ENCODE data around the gene CD200R1L.

CD200R1L gene

DNA sequence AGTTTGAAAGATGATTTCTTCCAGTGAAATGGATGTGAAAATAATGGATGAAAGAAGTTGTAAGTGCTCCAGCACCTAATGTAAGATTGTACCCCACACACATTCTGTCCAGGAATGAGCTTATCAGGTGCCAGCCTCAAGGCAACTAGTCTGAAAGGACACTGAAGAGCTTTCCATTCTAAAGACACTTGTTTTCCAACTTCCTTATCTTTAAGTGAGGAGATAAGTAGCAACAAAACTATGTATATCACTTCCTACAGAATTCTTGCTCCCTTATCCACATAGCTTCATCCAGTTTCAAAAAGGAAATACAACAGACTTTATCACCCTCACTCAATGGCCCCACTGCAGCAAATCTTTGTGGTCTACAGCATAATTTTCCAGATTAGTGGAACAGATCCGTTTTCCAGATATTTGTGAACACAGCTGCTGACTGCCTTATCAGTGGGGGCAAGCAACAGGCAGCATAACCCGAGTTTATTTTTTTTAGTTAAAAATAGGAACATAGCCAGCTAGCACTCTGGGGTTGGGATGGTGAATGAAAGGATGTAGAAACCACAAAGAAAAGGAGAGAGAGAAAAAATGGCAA is 60.6 kb downstream of the CD200R1L start:
- peak; percentile 85 for DNase-seq

DNA sequence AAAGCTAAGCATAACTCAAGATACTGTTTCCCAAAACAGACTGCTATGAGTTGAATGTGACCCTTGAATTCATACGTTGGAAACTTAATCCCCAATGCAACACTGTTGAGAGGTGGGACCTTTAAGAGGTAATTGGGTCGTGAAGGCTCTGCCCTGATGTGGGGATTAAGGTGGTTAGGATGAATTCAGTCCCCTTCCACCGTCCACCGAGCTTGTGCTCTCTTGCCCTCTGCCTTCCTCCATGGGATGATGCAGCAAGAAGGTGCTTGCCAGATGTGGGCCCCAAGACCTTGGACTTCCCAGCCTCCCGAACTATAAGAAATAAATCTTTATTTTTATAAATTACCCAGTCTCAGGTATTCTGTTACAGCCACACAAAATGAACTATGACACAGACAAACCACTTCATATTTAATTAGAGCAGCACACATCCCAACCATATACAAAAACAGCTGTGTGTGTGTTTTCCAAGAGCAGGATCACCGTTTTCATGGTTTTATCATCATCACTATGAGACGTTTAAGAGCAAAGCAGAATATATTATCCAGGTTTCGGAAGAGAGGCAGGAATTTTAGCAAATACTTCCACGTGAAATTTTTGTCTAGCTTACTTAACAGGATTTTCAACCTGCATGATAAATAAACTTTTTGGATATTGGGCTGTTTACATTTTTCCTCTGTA is 61.2 kb downstream of the CD200R1L start:
- DNase-seq = no peak

DNA sequence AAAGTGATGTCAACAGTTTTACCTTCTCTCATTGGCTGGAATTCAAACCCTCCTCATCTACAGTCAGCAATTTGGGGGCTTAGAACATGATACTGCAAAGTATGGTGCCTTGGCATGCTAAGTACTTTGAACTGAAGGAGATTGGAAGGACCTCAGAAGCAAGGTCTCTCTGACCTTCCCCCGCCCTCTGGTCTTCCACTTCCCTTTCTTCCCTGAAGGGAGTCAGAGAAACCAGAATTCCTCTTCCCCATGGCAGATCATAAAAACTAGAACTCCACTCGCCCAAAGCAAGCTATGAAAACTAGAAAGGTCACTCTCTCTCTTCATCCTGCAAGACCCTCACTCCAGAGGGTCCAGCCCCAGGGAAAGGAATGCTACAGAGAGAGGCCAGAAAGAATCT is 64.2 kb downstream of the CD200R1L start:
- peak; percentile 15 for DNase-seq

DNA sequence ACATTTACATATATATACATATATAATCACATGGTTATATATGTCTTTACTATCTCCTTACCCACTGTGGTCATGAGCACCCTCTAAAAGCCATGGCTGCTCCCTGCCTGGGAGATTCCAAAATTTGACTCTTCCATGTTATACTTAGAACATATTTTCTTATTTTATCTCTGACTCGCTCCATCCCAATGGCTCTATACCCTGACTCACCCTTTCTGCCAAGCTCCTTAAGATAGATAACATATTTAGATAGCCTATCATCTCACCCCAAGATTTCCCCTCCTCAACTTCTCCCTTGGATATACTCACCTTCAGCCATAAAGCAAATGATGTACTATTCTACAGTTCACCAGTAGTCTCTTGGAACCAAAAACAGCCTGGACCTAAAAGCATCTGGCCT is 65.1 kb downstream of the CD200R1L start:
- no peak for DNase-seq

DNA sequence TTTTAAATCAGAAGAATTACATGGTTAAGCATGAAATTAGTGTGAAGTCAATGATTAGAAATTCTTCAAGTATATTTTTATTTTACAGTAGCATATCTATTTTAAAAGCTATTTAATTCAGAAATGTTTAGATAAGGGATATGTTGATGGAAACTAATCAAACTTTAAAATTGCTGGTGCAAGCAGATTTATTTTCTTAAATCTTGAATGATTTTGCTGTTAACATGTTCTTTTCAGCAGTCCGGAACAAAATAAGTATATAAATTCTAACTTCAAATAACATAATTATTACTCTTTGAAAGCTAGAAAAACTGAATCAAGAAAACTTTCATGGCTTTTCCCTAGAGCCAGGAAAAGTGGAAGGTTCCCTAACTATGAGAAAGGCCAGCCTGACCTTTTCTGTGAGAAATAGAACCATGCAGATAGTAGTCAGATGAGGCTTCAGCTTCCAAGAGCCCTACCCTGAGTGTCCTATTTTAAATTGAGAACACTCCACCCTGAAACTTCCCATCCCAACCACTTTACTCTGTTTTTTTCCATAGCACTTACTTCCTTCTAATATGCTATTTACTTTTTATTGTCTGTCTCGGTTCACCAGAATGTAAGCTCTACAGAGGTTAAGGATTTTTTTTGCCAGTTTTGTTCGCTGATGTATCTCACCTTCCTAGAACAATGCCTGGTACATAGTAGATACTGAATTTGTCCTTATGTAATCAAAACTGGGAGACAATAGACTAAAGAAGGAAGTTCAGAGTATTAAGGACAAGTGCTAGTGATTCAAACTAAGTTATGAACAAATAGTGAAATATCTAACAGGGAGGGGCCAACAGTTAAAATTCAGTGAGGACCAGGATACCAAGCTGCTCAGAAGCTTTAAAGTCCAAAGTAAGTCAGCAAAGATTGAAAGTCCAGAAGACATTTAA is 66.8 kb downstream of the CD200R1L start:
- no peak for DNase-seq

DNA sequence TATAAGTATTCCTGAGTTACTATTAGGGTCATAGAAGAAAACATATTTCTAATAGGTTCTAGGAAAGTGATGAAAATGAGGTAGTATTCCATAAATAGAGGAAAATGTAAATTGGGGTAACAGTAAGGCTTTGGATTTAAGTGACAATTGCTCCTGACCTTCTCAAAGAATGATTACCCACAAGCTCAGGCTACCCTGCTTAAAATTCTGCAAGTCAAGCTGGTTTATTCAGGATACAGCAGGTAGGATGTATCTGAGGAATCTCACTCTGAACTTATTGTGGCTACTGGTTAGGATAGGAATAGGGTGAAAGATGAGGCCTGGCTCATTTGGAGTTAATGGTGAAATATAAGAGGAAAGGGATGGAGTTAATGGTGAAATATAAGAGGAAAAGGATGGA is 67.7 kb downstream of the CD200R1L start:
- no peak for DNase-seq

DNA sequence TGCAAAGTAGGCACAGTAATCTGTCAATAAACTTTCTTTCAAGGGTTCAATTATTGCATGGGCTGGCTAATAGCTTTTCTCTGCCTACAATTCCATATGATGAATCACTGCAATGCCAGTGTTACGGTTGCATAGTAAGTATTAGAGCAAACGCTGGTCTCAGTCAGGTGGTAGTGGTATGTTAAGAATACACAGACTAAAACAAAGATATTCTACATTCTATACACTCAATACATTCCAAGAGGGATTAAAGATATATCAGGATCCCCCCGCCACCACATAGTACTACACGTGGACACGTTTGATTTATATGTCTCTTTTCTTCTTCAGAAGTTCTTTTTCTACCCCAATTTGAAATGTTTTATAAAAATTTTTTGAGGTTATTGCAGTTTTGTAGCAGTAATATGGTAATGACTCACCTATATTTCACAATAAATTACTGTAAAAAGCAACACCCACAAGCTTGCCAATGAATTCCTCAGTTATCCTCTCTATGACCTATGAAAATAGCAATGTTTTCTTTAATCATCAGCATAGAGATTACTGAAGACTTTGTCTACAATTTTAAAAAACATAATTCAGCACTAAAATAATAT is 68.2 kb downstream of the CD200R1L start:
- DNase-seq = peak; percentile 4

DNA sequence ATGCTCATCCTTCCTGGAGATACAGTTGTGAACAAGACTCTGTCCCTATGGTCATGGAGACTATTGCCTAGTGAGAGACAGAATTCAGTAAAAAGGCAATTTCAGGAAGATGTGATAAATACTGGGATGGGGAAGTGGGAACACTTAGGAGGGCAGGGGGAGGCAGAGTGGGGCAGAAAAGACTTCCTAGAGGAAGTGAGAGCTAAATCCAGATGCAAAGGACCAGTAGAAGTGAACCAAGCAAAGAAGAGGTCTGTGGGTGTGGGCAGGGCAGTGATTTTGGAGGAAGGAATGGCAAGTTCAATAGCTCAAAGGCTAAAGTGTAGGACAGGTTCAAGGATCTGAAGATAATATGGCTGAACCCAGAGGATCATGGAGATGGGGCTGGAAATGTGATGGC is 68.9 kb downstream of the CD200R1L start:
- DNase-seq = no peak

DNA sequence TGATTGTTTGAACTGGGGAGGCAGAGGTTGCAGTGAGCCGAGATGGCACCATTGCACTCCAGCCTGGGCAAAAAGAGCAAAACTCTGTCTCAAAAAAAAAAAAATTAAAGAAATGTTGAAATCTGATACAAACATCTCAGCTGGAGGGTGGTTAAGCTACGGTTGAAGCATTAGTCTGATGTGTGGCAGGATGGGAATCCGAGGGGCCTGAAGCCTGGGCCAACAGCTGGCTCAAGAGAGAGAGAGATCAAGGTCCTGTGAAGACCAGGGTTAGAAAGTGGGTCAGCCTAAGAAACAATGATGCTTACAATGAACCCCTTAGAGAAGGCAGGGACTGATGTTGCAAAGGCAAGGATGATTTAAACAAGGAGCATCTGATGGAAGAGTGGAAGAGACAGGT is 69.8 kb downstream of the CD200R1L start:
- no peak for DNase-seq

DNA sequence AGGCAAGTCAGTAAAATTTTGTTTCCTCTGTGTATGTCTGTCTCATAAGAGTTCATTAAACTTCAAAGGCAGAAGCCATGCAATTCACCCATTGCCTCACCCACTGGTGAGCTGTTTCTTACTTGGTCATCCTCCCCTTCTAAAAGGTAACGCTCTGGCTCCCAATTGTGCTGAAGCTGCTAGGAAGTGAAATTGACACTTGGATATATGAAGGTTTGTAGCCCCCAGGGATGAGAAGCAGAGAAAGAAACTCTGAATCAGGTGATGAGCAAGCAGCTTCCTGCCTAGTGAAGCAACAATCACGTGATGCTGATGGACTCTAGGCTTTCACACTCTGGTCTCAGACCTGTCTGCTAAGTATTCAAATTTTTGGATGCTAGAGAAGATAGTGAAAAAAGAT is 70.7 kb downstream of the CD200R1L start:
- no peak for DNase-seq

DNA sequence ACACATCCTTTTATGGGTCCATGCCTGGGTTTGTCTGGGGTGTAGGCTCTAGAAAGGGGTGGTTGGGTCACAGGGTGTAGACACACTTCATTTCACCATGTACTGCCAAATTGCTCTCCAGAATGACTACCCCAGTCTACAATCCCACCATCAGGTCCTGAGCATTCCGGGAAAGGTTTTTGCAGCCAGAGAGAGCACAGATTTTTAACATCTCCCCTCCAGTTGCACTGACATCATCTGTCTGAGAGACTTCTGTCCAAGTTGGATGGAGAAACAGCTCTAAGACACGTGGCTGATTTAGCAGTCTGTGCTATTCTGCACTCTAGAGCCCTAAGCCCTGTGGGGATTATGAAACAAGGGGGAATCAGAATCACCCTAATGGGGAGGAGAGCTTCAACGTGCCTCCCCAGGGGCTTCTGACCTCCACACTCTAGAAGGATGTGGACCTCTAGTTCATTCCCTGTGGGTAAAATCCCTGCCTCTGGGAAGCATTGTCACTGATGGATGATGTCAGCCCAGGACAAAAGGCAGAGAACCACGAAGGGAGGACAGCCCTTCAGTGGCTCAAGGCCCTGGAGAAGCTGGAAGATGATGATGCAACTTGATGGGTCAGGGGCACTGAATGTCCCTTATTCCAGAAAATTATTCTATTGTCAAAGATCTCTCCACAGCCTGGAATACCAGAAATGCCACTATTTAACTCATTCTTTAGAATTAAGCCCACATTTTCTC is 71.5 kb downstream of the CD200R1L start:
- DNase-seq = no peak

DNA sequence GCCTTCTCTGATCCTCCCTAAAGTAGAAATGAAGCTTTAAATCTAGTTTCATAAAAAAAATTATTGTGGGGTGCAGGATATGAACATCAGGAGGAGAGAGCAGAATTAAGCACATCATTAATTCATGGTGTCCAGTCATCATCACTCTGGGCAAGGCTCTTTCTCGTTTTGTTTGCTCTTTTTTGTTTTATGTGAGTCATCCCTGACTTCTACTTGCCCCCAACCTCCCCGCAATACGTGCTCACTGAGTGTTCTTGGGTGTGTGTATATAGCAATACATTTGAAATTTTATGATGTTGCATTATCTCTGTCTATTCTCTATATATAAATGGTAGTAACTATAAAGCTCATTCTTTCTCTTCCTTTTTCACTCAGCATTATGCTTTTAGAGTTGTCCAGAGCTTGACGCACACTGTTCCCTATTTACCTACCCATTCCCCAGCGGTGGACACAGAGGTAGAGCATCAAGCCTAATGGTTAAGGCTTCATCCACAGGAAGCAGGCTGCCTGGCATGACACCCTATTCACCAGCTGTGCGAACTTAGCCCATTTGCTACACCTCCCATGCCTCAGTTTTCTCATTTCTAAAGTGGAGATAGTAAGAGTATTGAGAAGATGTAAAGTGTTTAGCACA is 72.3 kb downstream of the CD200R1L start:
- no peak for DNase-seq

DNA sequence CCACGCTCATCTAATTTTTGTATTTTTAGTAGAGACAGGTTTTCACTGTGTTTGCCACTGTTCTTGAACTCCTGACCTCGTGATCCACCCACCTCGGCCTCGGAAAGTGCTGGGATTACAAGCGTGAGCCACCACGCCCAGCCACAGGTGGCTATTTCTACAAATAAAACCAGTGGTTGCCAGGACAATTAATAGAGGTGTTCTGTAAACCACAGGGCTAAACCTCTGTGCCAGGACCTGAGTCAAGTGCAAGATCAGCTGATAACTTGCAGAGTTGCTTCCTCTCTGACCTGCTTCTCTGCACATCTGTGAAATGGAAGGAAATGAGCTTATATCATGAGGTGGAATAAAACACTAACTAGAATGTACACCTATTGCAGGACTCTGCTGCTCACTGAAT is 72.8 kb downstream of the CD200R1L start:
- no peak for DNase-seq

DNA sequence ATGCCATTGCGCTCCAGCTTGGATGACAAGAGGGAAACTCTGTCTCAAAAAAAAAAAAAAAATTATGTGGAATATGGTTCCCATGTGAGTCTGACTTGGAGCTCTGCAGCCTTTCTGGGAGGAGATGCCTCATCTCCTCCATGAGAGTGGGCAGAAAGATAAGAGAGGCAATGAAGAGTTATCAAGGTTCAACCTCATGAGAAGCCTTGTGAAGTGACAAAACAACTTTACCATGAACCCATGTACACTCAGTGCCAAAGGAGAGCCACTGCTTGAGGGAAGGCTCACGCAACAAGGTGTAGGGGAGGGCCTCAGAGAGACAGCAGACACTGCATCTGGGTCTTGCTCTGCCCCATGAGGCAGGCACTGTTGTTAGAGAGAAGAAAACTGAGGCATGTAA is 75.7 kb downstream of the CD200R1L start:
- no peak for DNase-seq

DNA sequence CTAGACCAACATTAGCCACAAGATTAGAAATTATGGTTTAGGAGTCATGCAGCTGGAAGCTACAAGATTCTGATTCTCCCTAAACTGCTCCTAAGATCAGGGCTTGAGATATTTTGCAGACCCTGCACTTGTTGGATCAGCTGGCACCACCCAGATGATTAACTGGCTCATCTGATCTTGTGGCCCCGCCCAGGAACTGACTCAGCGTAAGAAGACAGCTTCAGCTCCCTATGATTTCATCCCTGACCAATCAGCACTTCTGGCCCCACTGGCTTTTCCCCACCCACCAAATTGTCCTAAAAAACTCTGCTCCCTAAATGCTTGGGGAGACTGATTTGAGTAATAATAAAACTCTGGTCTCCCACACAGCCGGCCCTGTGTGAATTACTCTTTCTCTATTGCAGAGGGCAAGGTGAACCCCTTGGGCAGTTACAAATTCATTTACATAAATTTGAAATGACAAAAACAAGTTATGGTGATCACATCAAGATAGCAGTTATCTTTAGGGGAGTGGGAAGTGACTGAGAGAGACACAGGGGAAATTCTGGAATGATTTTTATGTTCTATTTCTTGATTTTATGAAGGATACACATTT is 76.5 kb downstream of the CD200R1L start:
- peak; percentile 78 for DNase-seq

DNA sequence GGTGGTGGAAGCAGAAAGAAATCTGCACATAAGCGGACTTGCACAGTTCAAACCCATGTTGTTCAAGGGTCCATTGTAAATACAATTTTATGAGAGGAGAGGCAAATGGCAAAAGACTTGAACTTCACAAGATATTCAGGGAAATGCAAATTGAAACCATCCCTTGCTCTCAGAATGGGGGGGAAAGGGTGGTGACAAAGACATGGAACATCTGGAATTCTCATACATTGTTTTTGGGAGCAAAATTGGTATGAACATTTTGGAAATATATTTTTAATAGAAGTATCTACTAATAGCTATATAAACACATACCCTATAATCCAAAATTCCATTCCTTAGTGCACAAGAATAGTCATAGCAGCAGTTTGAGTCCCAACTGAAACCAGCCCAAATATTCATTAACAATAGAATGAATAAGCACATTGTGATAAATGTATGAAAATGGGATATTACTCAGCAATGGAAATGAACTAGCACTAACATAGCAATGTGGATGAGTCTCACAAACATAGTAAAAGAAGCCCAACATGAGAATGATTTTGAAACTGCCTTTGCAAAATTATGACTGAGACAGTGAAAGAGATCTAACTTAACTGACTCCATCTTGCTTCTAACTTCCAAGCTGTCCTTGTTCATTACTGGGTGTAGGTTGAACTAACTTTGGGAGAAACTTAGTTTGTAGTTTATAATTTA is 77.2 kb downstream of the CD200R1L start:
- DNase-seq = no peak

DNA sequence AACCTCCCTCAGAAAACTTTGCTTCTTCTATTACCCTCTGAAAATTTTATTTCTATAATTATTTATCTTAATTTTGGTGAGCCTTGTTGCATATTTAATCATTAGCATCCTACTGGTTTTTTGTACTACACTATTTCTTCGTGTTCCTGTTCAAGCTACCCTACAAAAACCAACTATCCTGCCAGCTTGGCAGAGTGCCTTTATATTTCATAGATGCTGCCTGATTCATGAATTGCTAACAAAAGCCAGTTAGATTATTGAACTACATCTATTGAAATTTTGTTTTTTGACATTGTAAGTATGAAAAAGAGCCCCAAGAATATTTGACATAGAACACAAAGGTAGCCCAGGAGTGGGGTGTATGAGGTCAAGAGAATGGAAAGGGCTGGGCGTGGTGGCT is 78.9 kb downstream of the CD200R1L start:
- DNase-seq = no peak

DNA sequence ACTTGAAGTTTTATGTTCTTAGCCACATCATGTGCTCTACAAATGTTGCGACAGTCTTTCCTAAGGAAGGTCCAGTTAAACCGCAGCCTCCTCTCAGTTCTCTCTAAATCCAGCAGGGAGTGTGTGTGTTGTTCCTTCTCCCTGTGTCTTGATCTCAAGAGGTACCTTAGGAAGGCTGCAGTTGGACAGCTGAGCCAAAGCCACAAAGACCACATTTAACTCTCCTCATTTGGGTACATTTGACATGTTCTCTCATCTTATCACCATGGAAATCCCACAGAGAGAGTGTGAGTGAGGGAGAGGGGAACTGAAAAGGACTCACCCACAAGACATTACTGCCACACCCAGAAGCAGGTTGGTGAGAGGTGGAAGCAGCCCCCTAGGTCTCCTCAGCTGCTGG is 79.5 kb downstream of the CD200R1L start:
- peak; percentile 39 for DNase-seq

All from OCI-M1 (cell line).